HS-27A (cell line): Measurements from ENCODE around the gene ACP7.
"Not testable (repeated sequence)": the region's sequence is repeated elsewhere in the genome, so short reads cannot be mapped to it uniquely, and the experiment has no call there.

Experiments used
- DNase-seq: peaks from one replicate; pipeline ENCODE4 v3.0.0-alpha.2; 2012; ENCODE audit warnings: low read depth, missing footprints

ACP7 gene

GRCh38 chr19:39077323-39077722, 6.8 kb upstream of the ACP7 start:
- no peak for DNase-seq

- DNase-seq, result peak; percentile 98
Measured at GRCh38 chr19:39078436-39079200, 5.5 kb upstream of the ACP7 start.

- DNase-seq, result no peak
Measured at GRCh38 chr19:39080431-39080830, 3.7 kb upstream of the ACP7 start.

- no peak for DNase-seq
Measured at GRCh38 chr19:39082167-39082566, 2.0 kb upstream of the ACP7 start.

- DNase-seq, result no peak
Measured at GRCh38 chr19:39082745-39083598, 1.2 kb upstream of the ACP7 start.

GRCh38 chr19:39083599-39083982, 577 bp upstream of the ACP7 start:
- DNase-seq, result no peak

- no peak for DNase-seq
Measured at GRCh38 chr19:39084732-39085080, 538 bp downstream of the ACP7 start.

- no peak for DNase-seq
Measured at GRCh38 chr19:39085392-39085791, 1.2 kb downstream of the ACP7 start.

GRCh38 chr19:39086386-39086785, 2.2 kb downstream of the ACP7 start:
- DNase-seq, result no peak

- DNase-seq, result no peak
Measured at GRCh38 chr19:39087907-39088686, 3.9 kb downstream of the ACP7 start.

- not testable (repeated sequence) for DNase-seq
Measured at GRCh38 chr19:39090016-39090415, 5.8 kb downstream of the ACP7 start.

GRCh38 chr19:39090881-39091280, 6.7 kb downstream of the ACP7 start:
- no peak for DNase-seq

GRCh38 chr19:39095799-39096540, 11.8 kb downstream of the ACP7 start:
- DNase-seq, result not testable (repeated sequence)

- DNase-seq, result no peak
Measured at GRCh38 chr19:39097299-39097698, 13.1 kb downstream of the ACP7 start.

- DNase-seq, result no peak
Measured at GRCh38 chr19:39097721-39098120, 13.6 kb downstream of the ACP7 start.

- DNase-seq, result no peak
Measured at GRCh38 chr19:39098365-39099269, 14.4 kb downstream of the ACP7 start.

- no peak for DNase-seq
Measured at GRCh38 chr19:39099341-39099740, 15.2 kb downstream of the ACP7 start.

- DNase-seq, result no peak
Measured at GRCh38 chr19:39100500-39101166, 16.5 kb downstream of the ACP7 start.

GRCh38 chr19:39103151-39103550, 19.0 kb downstream of the ACP7 start:
- DNase-seq, result no peak

GRCh38 chr19:39104186-39104596, 20.0 kb downstream of the ACP7 start:
- DNase-seq, result no peak
